ENCODE measurements around the gene AMOT. TPM values are rescaled to one million over a fixed set of nuclear protein-coding genes. Genes with fewer than 3 reads are reported as not detected.
"Not testable (repeated sequence)": the region's sequence is repeated elsewhere in the genome, so short reads cannot be mapped to it uniquely, and the experiment has no call there.

The AMOT gene
- polyA plus RNA-seq, 1 donor from 2014 or later, result 2.8 TPM

DNA sequence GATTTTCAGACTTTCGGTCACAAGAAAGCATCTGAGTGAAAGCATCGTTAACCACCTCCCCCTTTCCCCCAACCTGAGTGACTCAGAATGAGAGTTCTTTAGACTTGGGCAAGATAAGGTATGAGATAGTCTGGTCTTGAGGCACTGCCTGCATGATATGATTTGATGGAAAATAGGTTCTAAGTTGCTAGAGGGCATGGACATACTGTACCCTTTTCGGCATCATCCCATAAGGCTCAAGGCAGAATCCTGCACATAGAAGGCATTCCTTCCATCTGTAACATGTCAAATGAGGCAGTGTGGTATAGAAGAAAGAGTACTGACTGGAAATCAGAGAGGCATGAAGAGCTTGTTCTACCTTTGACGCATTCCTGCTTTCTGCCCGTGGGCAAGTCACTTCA is 16.8 kb upstream of the AMOT start:
- TF ChIP-seq RAD21 (conservative IDR thresholded peaks at IDR 0.05) (no peak), SMC3 (conservative IDR thresholded peaks at IDR 0.05; ENCODE audit: poor library complexity) (no peak), POLR2AphosphoS5 (IDR thresholded peaks at IDR 0.05) (no peak), TAF1 (IDR thresholded peaks at IDR 0.05; ENCODE audit: low read depth) (no peak), EP300 (conservative IDR thresholded peaks at IDR 0.05; ENCODE audit: poor library complexity, severe bottlenecking) (no peak), MXI1 (conservative IDR thresholded peaks at IDR 0.05; ENCODE audit: poor library complexity, severe bottlenecking) (no peak), EZH2 (IDR thresholded peaks at IDR 0.05; ENCODE audit: borderline replicate concordance, insufficient read depth, low read length, poor library complexity, severe bottlenecking) (no peak)
- TF ChIP-seq, protein P1, sequence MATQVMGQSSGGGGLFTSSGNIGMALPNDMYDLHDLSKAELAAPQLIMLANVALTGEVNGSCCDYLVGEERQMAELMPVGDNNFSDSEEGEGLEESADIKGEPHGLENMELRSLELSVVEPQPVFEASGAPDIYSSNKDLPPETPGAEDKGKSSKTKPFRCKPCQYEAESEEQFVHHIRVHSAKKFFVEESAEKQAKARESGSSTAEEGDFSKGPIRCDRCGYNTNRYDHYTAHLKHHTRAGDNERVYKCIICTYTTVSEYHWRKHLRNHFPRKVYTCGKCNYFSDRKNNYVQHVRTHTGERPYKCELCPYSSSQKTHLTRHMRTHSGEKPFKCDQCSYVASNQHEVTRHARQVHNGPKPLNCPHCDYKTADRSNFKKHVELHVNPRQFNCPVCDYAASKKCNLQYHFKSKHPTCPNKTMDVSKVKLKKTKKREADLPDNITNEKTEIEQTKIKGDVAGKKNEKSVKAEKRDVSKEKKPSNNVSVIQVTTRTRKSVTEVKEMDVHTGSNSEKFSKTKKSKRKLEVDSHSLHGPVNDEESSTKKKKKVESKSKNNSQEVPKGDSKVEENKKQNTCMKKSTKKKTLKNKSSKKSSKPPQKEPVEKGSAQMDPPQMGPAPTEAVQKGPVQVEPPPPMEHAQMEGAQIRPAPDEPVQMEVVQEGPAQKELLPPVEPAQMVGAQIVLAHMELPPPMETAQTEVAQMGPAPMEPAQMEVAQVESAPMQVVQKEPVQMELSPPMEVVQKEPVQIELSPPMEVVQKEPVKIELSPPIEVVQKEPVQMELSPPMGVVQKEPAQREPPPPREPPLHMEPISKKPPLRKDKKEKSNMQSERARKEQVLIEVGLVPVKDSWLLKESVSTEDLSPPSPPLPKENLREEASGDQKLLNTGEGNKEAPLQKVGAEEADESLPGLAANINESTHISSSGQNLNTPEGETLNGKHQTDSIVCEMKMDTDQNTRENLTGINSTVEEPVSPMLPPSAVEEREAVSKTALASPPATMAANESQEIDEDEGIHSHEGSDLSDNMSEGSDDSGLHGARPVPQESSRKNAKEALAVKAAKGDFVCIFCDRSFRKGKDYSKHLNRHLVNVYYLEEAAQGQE (IDR thresholded peaks at IDR 0.05; ENCODE audit: borderline replicate concordance), result no peak
- TF ChIP-seq, protein P2, sequence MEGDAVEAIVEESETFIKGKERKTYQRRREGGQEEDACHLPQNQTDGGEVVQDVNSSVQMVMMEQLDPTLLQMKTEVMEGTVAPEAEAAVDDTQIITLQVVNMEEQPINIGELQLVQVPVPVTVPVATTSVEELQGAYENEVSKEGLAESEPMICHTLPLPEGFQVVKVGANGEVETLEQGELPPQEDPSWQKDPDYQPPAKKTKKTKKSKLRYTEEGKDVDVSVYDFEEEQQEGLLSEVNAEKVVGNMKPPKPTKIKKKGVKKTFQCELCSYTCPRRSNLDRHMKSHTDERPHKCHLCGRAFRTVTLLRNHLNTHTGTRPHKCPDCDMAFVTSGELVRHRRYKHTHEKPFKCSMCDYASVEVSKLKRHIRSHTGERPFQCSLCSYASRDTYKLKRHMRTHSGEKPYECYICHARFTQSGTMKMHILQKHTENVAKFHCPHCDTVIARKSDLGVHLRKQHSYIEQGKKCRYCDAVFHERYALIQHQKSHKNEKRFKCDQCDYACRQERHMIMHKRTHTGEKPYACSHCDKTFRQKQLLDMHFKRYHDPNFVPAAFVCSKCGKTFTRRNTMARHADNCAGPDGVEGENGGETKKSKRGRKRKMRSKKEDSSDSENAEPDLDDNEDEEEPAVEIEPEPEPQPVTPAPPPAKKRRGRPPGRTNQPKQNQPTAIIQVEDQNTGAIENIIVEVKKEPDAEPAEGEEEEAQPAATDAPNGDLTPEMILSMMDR (IDR thresholded peaks at IDR 0.05; ENCODE audit: poor library complexity, severe bottlenecking), result no peak
- H3K9me2 ChIP-seq (ENCODE audit: insufficient read depth, low read length), result no peaks in the 10 kb centered on the region
- no peaks in the 10 kb centered on the region for H4K20me1 ChIP-seq (ENCODE audit: insufficient read depth)
- H3K4me2 ChIP-seq (ENCODE audit: low read length), result no peak overlapping the region
- H3F3A ChIP-seq (ENCODE audit: insufficient read depth, low read length, poor library complexity, severe bottlenecking), result no peaks in the 10 kb centered on the region
- no peak overlapping the region for H3K4me3 ChIP-seq (ENCODE audit: low read length)
- H3K27me3 ChIP-seq (ENCODE audit: insufficient read depth, low read depth, low read length), result no peaks in the 10 kb centered on the region
- H3K9me3 ChIP-seq (ENCODE audit: low read length), result no peaks in the 10 kb centered on the region
- no peak overlapping the region for H3K27ac ChIP-seq (ENCODE audit: low read length)
- no peaks in the 10 kb centered on the region for H3K36me3 ChIP-seq (ENCODE audit: insufficient read depth, low read length)
- H3K9ac ChIP-seq (ENCODE audit: low read length), result no peak overlapping the region
- no peaks in the 10 kb centered on the region for H3K79me2 ChIP-seq (replicated peaks; ENCODE audit: insufficient read depth, low read length)
- no peak overlapping the region for H2AFZ ChIP-seq (ENCODE audit: low read depth, low read length)

DNA sequence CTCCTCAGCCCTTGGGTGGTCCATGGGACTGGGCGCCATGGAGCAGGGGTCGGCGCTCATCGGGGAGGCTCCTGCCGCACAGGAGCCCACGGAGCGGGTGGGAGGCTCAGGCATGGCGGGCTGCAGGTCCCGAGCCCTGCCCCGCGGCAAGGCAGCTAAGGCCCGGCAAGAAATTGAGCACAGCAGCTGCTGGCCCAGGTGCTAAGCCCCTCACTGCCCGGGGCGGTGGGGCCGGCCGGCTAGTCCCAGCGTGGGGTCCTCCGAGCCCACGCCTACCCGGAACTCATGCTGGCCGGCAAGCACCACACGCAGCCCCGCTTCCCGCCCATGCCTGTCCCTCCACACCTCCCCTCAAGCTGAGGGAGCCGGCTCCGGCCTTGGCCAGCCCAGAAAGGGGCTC is 14.3 kb upstream of the AMOT start:
- not testable (repeated sequence) for H3K27ac ChIP-seq (ENCODE audit: low read length); H3K9me3 ChIP-seq (ENCODE audit: low read length); H3K9ac ChIP-seq (ENCODE audit: low read length); H3K4me2 ChIP-seq (ENCODE audit: low read length); H3K79me2 ChIP-seq (replicated peaks; ENCODE audit: insufficient read depth, low read length); H3K36me3 ChIP-seq (ENCODE audit: insufficient read depth, low read length); H3K9me2 ChIP-seq (ENCODE audit: insufficient read depth, low read length); H3K4me3 ChIP-seq (ENCODE audit: low read length); H4K20me1 ChIP-seq (ENCODE audit: insufficient read depth); H2AFZ ChIP-seq (ENCODE audit: low read depth, low read length); H3F3A ChIP-seq (ENCODE audit: insufficient read depth, low read length, poor library complexity, severe bottlenecking); H3K27me3 ChIP-seq (ENCODE audit: insufficient read depth, low read depth, low read length)

DNA sequence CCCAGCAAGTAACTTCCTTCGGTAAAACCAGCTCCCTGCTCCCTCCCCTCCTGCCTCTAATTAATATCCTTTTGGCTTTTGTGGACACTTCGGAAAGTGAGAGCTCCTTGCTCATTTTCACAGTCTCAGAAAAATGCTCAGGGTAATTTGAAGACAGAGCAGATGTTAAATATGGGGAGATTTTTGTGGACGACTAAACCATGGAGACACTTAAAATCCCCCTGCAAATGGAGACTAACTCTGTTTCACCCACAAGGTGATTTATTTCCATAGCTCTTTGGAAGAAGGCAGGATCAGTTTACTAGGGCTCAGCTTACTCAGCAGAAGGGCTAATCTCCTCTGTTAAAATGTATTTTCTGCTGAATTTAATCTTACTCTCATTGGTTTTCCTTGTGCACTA is 12.2 kb upstream of the AMOT start:
- Histone ChIP-seq H3K79me2 (replicated peaks; ENCODE audit: insufficient read depth, low read length) (no peaks in the 10 kb centered on the region), H3K4me3 (ENCODE audit: low read length) (no peak overlapping the region), H2AFZ (ENCODE audit: low read depth, low read length) (no peak overlapping the region), H3K9me3 (ENCODE audit: low read length) (no peaks in the 10 kb centered on the region), H3K9ac (ENCODE audit: low read length) (no peak overlapping the region), H3K36me3 (ENCODE audit: insufficient read depth, low read length) (no peaks in the 10 kb centered on the region), H4K20me1 (ENCODE audit: insufficient read depth) (no peaks in the 10 kb centered on the region), H3K9me2 (ENCODE audit: insufficient read depth, low read length) (no peaks in the 10 kb centered on the region), H3K4me2 (ENCODE audit: low read length) (no peak overlapping the region), H3K27me3 (ENCODE audit: insufficient read depth, low read depth, low read length) (no peaks in the 10 kb centered on the region), H3K27ac (ENCODE audit: low read length) (no peak overlapping the region), H3F3A (ENCODE audit: insufficient read depth, low read length, poor library complexity, severe bottlenecking) (no peaks in the 10 kb centered on the region)
- TF ChIP-seq, protein P2 (IDR thresholded peaks at IDR 0.05; ENCODE audit: poor library complexity, severe bottlenecking), result no peak
- TF ChIP-seq EZH2 (IDR thresholded peaks at IDR 0.05; ENCODE audit: borderline replicate concordance, insufficient read depth, low read length, poor library complexity, severe bottlenecking) (no peak), MXI1 (conservative IDR thresholded peaks at IDR 0.05; ENCODE audit: poor library complexity, severe bottlenecking) (no peak), POLR2AphosphoS5 (IDR thresholded peaks at IDR 0.05) (no peak), EP300 (conservative IDR thresholded peaks at IDR 0.05; ENCODE audit: poor library complexity, severe bottlenecking) (no peak), RAD21 (conservative IDR thresholded peaks at IDR 0.05) (no peak), TAF1 (IDR thresholded peaks at IDR 0.05; ENCODE audit: low read depth) (no peak), SMC3 (conservative IDR thresholded peaks at IDR 0.05; ENCODE audit: poor library complexity) (no peak)
- TF ChIP-seq, protein P1 (IDR thresholded peaks at IDR 0.05; ENCODE audit: borderline replicate concordance), result no peak

All from neural cell (in vitro differentiated cells).